Transverse colon (tissue), 4 donors: ENCODE data around the gene KRT37. TPM values are rescaled to one million over a fixed set of nuclear protein-coding genes. Genes with fewer than 3 reads are reported as not detected.

ENCODE experiments used
- DNase-seq: peaks from one replicate; pipeline ENCODE4 v3.0.0-alpha.2; 2019
- H3K27ac ChIP-seq, 4 donors: fragments of 200-600 bp; sonication (generic); 2 replicates each; pipeline ENCODE4 v1.5.1; 2016 to 2018; ENCODE audit warnings: inconsistent platforms in 4 of 4
- H3K27me3 ChIP-seq: fragments of 200-600 bp; sonication (generic); 2 replicates; pipeline ENCODE4 v1.5.1; 2017; ENCODE audit warnings: inconsistent platforms
- H3K36me3 ChIP-seq, 4 donors: fragments of 200-600 bp; sonication (generic); 2 replicates each; pipeline ENCODE4 v1.5.1; 2017 to 2019; ENCODE audit warnings: inconsistent platforms in 4 of 4
- H3K4me1 ChIP-seq, 4 donors: fragments of 200-600 bp; sonication (generic); 2 replicates each; pipeline ENCODE4 v1.5.1; 2017 to 2020; ENCODE audit warnings: inconsistent platforms in 4 of 4
- H3K4me3 ChIP-seq, 4 donors: fragments of 200-600 bp; sonication (generic); 1 replicate in 1 of 4; 2 replicates in 3 of 4; pipeline versions ENCODE4 v1.5.1 to v1.6.1; 2017 to 2019; ENCODE audit warnings: inconsistent platforms in 4 of 4
- H3K9me3 ChIP-seq, 2 donors: fragments of 200-600 bp; sonication (generic); 2 replicates each; pipeline ENCODE4 v1.5.1; 2017 to 2019; ENCODE audit warnings: inconsistent platforms in 2 of 2
- EP300 ChIP-seq: sonication (generic); formaldehyde crosslinking; IDR thresholded peaks from one replicate; pipeline ENCODE4 v1.6.1; 2017; ENCODE audit warnings: antibody characterized with exemption, low read depth
- POLR2A ChIP-seq: fragments of 450-650 bp; IDR thresholded peaks from one replicate; pipeline ENCODE4 v1.6.1; 2016; ENCODE audit warnings: antibody characterized with exemption, mild to moderate bottlenecking, moderate library complexity
- POLR2AphosphoS5 ChIP-seq, 3 donors: sonication (generic); formaldehyde crosslinking; IDR thresholded peaks; one replicate each; pipeline ENCODE4 v1.6.1; 2016; ENCODE audit warnings: antibody characterized with exemption in 3 of 3
- WGBS, 2 donors: methylation state at CpG; one replicate each; pipeline ENCODE4 v1.1.5; 2018; ENCODE audit warnings: low coverage in 1 of 2; 5-methylcytosine and 5-hydroxymethylcytosine counted together
- in situ Hi-C, 4 donors: fragments of 200-750 bp; cut with MboI; loops; one replicate each; pipeline versions ENCODE4 v1.15.0 to v1.15.1; 2017; ENCODE audit warnings: low sequenced_read_pairs in 3 of 4, low pct_ligation_motif_present in 1 of 4, low pct_unique_long_range_greater_than_20kb in 1 of 4
- intact Hi-C: fragments of 100-400 bp; cut with DNase I; formaldehyde crosslinking; loops from one replicate; pipeline ENCODE4 v1.15.1; 2023; ENCODE audit warnings: low total_unique reads
- total RNA-seq, 4 donors: library from RNA; depleted of rRNA; stranded (reverse); fragments of >200 nt; gene quantifications; one replicate each; pipeline ENCODE4 v1.1.0, GENCODE V29; 2016
- TF ChIP-seq, protein P1 (sequence below), 5 experiments: fragments of 200-600 bp in 3 of 5; fragments of 450-650 bp in 2 of 5; sonication (generic) in 3 of 5; IDR thresholded peaks; 1 replicate in 2 of 5; 2 replicates in 3 of 5; pipeline ENCODE4 v1.5.1; 2016 to 2017; ENCODE audit warnings: antibody characterized with exemption in 5 of 5, inconsistent platforms in 3 of 5, mild to moderate bottlenecking in 2 of 5, moderate library complexity in 1 of 5

Gene KRT37
- total RNA-seq, 4 donors from 2014 or later = not detected

DNA sequence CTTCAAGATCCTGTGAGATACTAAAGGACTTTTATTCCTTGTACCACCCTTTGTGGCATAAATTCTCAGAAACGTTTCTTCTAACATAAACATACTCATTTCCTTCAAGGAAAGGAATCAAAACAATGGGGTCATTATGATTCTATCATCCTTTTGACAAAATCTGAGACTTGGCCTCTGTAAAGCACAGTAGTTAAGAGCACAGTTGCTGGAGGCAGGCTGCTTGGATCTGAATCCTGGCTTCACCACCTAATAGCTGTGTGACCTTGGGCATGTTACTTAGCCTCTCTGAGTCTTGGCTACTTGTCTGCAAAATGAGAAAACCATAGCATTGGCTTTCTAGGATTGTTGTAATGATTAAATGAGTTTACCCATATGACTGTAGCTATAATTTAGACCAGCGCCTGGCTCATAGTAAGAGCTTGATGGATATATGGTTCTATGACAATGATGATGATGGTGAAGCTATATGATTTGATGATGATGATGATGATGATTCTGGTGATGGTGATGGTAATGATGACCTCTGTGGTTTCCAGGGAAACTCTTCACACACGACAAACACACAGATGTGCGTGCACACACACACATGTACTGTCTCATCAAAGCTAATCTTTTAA is 20.9 kb downstream of the KRT37 start:
- no peak overlapping the region for H3K27ac ChIP-seq

DNA sequence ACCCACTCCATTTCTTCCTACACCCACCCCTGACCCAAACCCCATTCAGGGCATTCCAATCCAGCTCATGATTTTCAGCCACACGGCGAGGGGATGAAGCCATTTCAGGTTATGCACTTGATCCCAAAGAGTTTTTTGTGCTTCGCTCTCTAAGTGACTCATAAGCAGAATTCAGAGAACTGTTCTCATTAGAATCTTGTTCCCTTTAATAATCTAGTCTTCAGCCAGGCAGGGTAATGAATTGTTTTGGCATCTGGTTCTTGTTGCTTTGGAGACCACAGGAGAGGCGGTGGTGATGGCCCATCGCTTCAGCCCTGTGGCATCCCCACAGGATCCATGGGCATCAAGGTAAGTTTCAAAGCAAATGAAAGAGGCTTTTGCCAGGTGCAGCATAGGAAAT is 22.2 kb downstream of the KRT37 start:
- Histone ChIP-seq H3K27me3 (no peaks in the 10 kb centered on the region), H3K9me3 (no peaks in the 10 kb centered on the region), H3K27ac (no peak overlapping the region), H3K4me3 (no peak overlapping the region), H3K36me3 (no peaks in the 10 kb centered on the region), H3K4me1 (no peaks in the 10 kb centered on the region)
- TF ChIP-seq, protein P1, sequence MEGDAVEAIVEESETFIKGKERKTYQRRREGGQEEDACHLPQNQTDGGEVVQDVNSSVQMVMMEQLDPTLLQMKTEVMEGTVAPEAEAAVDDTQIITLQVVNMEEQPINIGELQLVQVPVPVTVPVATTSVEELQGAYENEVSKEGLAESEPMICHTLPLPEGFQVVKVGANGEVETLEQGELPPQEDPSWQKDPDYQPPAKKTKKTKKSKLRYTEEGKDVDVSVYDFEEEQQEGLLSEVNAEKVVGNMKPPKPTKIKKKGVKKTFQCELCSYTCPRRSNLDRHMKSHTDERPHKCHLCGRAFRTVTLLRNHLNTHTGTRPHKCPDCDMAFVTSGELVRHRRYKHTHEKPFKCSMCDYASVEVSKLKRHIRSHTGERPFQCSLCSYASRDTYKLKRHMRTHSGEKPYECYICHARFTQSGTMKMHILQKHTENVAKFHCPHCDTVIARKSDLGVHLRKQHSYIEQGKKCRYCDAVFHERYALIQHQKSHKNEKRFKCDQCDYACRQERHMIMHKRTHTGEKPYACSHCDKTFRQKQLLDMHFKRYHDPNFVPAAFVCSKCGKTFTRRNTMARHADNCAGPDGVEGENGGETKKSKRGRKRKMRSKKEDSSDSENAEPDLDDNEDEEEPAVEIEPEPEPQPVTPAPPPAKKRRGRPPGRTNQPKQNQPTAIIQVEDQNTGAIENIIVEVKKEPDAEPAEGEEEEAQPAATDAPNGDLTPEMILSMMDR (IDR thresholded peaks at IDR 0.05) = no peak
- TF ChIP-seq EP300 = no peak
- TF ChIP-seq POLR2AphosphoS5 (IDR thresholded peaks at IDR 0.05) = no peak
- TF ChIP-seq POLR2A = no peak
- in situ Hi-C loops = no loop called here
- intact Hi-C loops = no loop called here
- DNase-seq = no peak
- WGBS, 2 donors = 91 to 92% methylated on average over 5 of the region's 5 CpGs

More for the DNA sequence above, 20.9 kb downstream of the KRT37 start:
- intact Hi-C loops (no loop called here), in situ Hi-C loops (no loop called here)
- Histone ChIP-seq H3K9me3 (no peaks in the 10 kb centered on the region), H3K36me3 (no peaks in the 10 kb centered on the region), H3K4me1 (no peaks in the 10 kb centered on the region), H3K27me3 (no peaks in the 10 kb centered on the region), H3K4me3 (no peak overlapping the region)
- no peak for DNase-seq
- 63 to 65% methylated on average over 3 to 4 of the region's 4 CpGs for WGBS, 2 donors
- no peak for TF ChIP-seq POLR2A
- no peak for TF ChIP-seq EP300
- no peak for TF ChIP-seq POLR2AphosphoS5 (IDR thresholded peaks at IDR 0.05)
- TF ChIP-seq, protein P1 (IDR thresholded peaks at IDR 0.05) = no peak

DNA sequence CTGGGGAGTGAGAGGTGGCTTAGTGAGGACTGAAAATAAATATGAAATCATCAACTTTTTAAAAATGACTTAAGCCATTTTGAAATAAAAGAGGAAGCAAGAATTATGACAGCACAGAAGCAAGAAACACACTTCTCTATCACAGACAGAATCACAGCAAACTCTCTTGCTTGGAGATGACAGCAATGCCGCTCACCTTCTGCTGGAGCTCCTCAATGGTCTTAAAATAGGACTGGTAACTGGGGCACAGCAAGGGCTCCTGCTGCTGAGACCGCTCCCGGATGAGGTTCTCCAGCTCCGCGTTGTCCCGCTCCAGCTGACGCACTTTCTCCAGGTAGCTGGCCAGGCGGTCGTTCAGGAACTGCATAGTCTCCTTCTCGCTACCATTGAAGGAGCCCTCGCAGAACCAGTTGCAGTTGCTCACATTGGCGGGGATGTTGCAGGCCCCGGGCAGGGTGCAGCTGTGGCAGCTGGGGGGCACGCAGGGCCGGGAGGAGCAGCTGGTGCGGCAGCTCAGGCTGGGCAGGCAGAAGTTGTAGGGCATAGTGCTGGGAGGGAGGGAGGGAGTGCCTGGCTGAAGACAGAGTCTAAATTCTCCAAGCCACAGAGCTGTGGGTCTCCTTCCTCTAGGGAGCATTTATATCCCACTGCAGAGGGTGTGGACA is 27.3 kb downstream of the KRT37 start, which contains the start of gene KRT31:
Gene KRT31 (minus strand): TSS at position 613 of the 665 bp plus-strand sequence. CDS start 69 bp downstream, at position 544.
- in situ Hi-C loops = no loop called here
- Histone ChIP-seq H3K4me1 (no peaks in the 10 kb centered on the region), H3K4me3 (no peak within 1 kb of the TSS), H3K27ac (no peak within 1 kb of the TSS), H3K27me3 (peaks cover 5% of the 10 kb centered on the region), H3K9me3 (no peaks in the 10 kb centered on the region), H3K36me3 (no peaks in the 10 kb centered on the region)
- intact Hi-C loops = no loop called here
- TF ChIP-seq, protein P1 (IDR thresholded peaks at IDR 0.05) = no peak
- TF ChIP-seq EP300 (no peak), POLR2AphosphoS5 (IDR thresholded peaks at IDR 0.05) (no peak), POLR2A (no peak)
- no peak for DNase-seq
- 82% methylated on average over 16 of the region's 16 CpGs; no CpG with 5 or more reads in 1 of the 2 donors for WGBS, 2 donors

DNA sequence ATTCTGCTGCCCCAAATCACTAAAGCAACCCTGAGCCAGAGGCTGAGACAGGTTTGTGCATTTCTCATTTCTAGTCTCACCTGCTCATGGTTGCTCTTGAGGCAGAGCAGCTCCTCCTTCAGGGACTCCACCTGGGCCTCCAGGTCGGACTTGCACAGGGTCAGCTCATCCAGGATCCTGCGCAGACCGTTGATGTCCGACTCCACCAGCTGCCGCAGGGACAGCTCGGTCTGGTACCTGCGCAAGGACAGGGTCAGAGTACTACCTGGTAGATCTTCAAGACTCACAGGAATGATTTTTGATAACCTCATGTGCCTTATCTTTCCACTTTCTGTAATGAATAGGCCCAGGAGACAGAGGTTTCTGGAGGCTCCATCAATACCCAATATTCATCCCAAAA is 28.0 kb downstream of the KRT37 start:
- Histone ChIP-seq H3K27me3 (peaks cover 5% of the 10 kb centered on the region), H3K36me3 (no peaks in the 10 kb centered on the region), H3K4me3 (no peak overlapping the region), H3K9me3 (no peaks in the 10 kb centered on the region), H3K4me1 (no peaks in the 10 kb centered on the region), H3K27ac (no peak overlapping the region)
- no peak for DNase-seq
- in situ Hi-C loops (no loop called here), intact Hi-C loops (no loop called here)
- TF ChIP-seq, protein P1 (IDR thresholded peaks at IDR 0.05) = no peak
- TF ChIP-seq POLR2A = no peak
- no peak for TF ChIP-seq EP300
- no peak for TF ChIP-seq POLR2AphosphoS5 (IDR thresholded peaks at IDR 0.05)
- 91 to 96% methylated on average over 4 to 7 of the region's 7 CpGs for WGBS, 2 donors
